Fibroblast of peridontal ligament (primary cell): ENCODE data around the gene IP6K1.
"Not testable (repeated sequence)": the region's sequence is repeated elsewhere in the genome, so short reads cannot be mapped to it uniquely, and the experiment has no call there.

Experiments
- DNase-seq: peaks from one replicate; pipeline ENCODE4 v3.0.0-alpha.2; 2010; ENCODE audit errors: extremely low read depth

IP6K1 gene

GRCh38 chr3:49794431-49794830, 8.1 kb upstream of the IP6K1 start:
- no peak for DNase-seq

GRCh38 chr3:49793486-49794085, 7.2 kb upstream of the IP6K1 start:
- no peak for DNase-seq

GRCh38 chr3:49792371-49793150, 6.2 kb upstream of the IP6K1 start:
- DNase-seq, result no peak

- DNase-seq, result no peak
Observed at GRCh38 chr3:49791571-49791970, 5.2 kb upstream of the IP6K1 start.

GRCh38 chr3:49790626-49791411, 4.5 kb upstream of the IP6K1 start:
- no peak for DNase-seq

- DNase-seq, result no peak
Observed at GRCh38 chr3:49788056-49788455, 1.7 kb upstream of the IP6K1 start.

GRCh38 chr3:49787536-49787935, 1.2 kb upstream of the IP6K1 start:
- no peak for DNase-seq

- DNase-seq, result no peak
Observed at GRCh38 chr3:49787182-49787464, 781 bp upstream of the IP6K1 start.

- no peak for DNase-seq
Observed at GRCh38 chr3:49785565-49786356, 581 bp downstream of the IP6K1 start.

- DNase-seq, result not testable (repeated sequence)
Observed at GRCh38 chr3:49782277-49782676, 4.1 kb downstream of the IP6K1 start.

GRCh38 chr3:49781415-49782199, 4.7 kb downstream of the IP6K1 start:
- no peak for DNase-seq

- not testable (repeated sequence) for DNase-seq
Observed at GRCh38 chr3:49780975-49781365, 5.4 kb downstream of the IP6K1 start.

GRCh38 chr3:49780080-49780974, 6.0 kb downstream of the IP6K1 start:
- DNase-seq, result no peak

GRCh38 chr3:49779358-49780079, 6.8 kb downstream of the IP6K1 start:
- peak; percentile 72 for DNase-seq

- not testable (repeated sequence) for DNase-seq
Observed at GRCh38 chr3:49776101-49776500, 10.2 kb downstream of the IP6K1 start.

GRCh38 chr3:49775538-49775937, 10.8 kb downstream of the IP6K1 start:
- DNase-seq, result no peak

- DNase-seq, result no peak
Observed at GRCh38 chr3:49772703-49773102, 13.6 kb downstream of the IP6K1 start.

GRCh38 chr3:49771340-49771938, 14.9 kb downstream of the IP6K1 start:
- no peak for DNase-seq

GRCh38 chr3:49769926-49770325, 16.4 kb downstream of the IP6K1 start:
- DNase-seq, result no peak
